C4-2B (cell line): ENCODE measurements around the gene HEBP1.
"Not testable (repeated sequence)": the region's sequence is repeated elsewhere in the genome, so short reads cannot be mapped to it uniquely, and the experiment has no call there.

Experiments used
- H3K27ac ChIP-seq: fragments of 450-650 bp; 2 replicates; pipeline ENCODE4 v1.5.1; 2017
- ZFX ChIP-seq: fragments of 450-650 bp; IDR thresholded peaks from 2 replicates; pipeline ENCODE4 v1.6.1; 2017
- TF ChIP-seq, protein P1 (sequence below): fragments of 450-650 bp; conservative IDR thresholded peaks from 2 replicates; pipeline ENCODE4 v1.5.1; 2017; ENCODE audit warnings: mild to moderate bottlenecking

The HEBP1 gene

GRCh38 chr12:13041224-13041623 lies 41.2 kb upstream of the HEBP1 start:
- TF ChIP-seq, protein P1, sequence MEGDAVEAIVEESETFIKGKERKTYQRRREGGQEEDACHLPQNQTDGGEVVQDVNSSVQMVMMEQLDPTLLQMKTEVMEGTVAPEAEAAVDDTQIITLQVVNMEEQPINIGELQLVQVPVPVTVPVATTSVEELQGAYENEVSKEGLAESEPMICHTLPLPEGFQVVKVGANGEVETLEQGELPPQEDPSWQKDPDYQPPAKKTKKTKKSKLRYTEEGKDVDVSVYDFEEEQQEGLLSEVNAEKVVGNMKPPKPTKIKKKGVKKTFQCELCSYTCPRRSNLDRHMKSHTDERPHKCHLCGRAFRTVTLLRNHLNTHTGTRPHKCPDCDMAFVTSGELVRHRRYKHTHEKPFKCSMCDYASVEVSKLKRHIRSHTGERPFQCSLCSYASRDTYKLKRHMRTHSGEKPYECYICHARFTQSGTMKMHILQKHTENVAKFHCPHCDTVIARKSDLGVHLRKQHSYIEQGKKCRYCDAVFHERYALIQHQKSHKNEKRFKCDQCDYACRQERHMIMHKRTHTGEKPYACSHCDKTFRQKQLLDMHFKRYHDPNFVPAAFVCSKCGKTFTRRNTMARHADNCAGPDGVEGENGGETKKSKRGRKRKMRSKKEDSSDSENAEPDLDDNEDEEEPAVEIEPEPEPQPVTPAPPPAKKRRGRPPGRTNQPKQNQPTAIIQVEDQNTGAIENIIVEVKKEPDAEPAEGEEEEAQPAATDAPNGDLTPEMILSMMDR: no peak
- no peak overlapping the region for H3K27ac ChIP-seq

GRCh38 chr12:13039328-13039956 lies 39.4 kb upstream of the HEBP1 start:
- no peak overlapping the region; the same call in 1 of the 2 replicates for H3K27ac ChIP-seq

DNA sequence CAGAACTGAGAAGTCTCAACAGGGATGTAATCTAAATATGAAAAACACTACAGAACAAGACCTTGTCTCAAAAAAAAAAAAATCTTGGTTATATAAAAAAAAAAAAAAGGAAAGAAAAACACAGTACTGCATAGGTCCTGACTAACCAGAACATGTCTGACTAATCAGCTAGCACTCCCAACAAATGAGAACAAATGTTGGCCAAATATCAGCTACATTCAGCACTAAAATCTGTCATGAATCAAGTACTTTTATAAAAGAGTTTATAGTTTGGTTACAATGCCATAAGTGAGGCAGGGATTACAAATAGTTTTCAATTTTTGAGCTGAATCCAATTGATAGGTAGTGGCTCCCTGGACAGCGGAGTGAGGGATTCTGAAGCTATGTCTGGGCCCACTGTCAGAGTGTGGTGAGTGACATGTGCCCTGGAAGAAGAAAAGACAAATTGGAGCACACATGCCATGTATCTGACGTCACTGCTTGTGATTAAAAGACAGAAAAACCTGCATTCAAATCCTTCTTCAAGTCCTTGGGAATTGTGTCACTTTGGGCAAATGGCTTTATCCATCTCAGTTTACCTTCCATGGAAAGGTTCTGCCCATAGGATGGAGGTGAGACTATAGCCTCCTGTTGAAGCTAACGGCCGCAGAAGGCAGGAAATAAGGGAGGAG lies 38.6 kb upstream of the HEBP1 start:
- H3K27ac ChIP-seq: no peak overlapping the region
- TF ChIP-seq, protein P1: no peak
- no peak for TF ChIP-seq ZFX

More at GRCh38 chr12:13039328-13039956, 39.4 kb upstream of the HEBP1 start:
- TF ChIP-seq ZFX: no peak
- TF ChIP-seq, protein P1: no peak

DNA sequence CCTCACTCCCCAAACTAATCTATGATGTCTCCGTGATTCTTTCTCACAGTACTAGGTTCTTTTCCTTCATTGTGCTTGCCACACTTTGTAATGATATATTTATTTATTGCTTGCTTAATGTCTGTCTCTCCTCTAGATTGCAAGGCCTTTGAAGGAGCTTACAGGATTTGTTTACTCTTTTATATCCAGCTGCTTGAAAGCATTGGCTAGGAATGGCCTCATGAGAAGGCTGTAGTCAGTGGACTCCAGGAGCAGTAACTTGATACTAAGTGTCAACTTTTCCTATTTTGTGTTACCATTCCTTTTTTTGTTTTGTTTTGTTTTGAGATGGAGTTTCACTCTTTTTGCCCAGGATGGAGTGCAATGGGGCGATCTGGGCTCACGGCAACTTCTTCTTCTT lies 36.8 kb upstream of the HEBP1 start:
- no peak for TF ChIP-seq ZFX
- TF ChIP-seq, protein P1: no peak
- no peak overlapping the region for H3K27ac ChIP-seq

DNA sequence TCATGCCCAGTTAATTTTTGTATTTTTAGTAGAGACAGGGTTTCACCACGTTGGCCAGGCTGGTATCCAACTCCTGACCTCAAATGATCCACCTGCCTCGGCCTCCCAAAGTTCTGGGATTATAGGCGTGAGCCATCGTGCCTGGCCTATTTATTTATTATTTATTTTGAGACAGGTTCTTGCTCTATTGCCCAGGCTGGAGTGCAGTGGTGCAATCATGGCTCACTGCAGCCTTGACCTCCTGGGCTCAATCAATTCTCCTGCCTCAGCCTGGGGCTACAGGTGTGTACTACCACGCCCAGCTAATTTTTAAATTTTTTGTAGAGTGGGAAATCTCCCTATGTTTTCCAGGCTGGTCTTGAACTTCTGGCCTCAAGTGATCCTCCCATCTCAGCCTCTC lies 35.3 kb upstream of the HEBP1 start:
- H3K27ac ChIP-seq: not testable (repeated sequence)

- TF ChIP-seq, protein P1: no peak
- H3K27ac ChIP-seq: no peak overlapping the region
Observed at GRCh38 chr12:13033476-13033875, 33.4 kb upstream of the HEBP1 start.

- H3K27ac ChIP-seq: no peak overlapping the region
- TF ChIP-seq, protein P1: no peak
- TF ChIP-seq ZFX: no peak
Observed at GRCh38 chr12:13032164-13032563, 32.1 kb upstream of the HEBP1 start.
